BJ (cell line): ENCODE data around the gene GRM2. TPM values are rescaled to one million over a fixed set of nuclear protein-coding genes. Genes with fewer than 3 reads are reported as not detected.

Experiments used
- CTCF ChIA-PET: fragments of 350-600 bp; formaldehyde crosslinking; extraction: SDS; loops from one replicate; lab custom pipeline; 2021; ENCODE audit warnings: antibody characterized with exemption, inconsistent platforms; lab: Yijun Ruan, JAX
- POLR2A ChIA-PET: fragments of 300-600 bp; sonication (Branson Sonifier 250); formaldehyde crosslinking; extraction: SDS; loops from one replicate; lab custom pipeline; 2021; ENCODE audit warnings: antibody characterized with exemption; lab: Charles Lee
- DNase-seq: peaks from one replicate; pipeline ENCODE4 v3.0.0-alpha.2; 2011; ENCODE audit warnings: low read depth
- H3K27me3 ChIP-seq: 2 replicates; pipeline ENCODE4 v1.6.0; 2011; ENCODE audit warnings: low read length; ENCODE audit not compliant: control insufficient read depth, insufficient read depth
- H3K36me3 ChIP-seq: 2 replicates; pipeline ENCODE4 v1.5.1; 2011; ENCODE audit warnings: low read length; ENCODE audit not compliant: control insufficient read depth, insufficient read depth
- H3K4me3 ChIP-seq: 2 replicates; pipeline ENCODE4 v1.5.1; 2011; ENCODE audit warnings: low read depth, mild to moderate bottlenecking, control low read depth, low read length
- polyA plus RNA-seq: library from polyadenylated mRNA; depleted of rRNA; stranded (reverse); fragments of >200 nt; gene quantifications from 2 replicates; pipeline ENCODE4 v1.2.3, GENCODE V29; 2011
- TF ChIP-seq, protein P1 (sequence below): IDR thresholded peaks from 2 replicates; pipeline ENCODE4 v1.5.1; 2011; ENCODE audit warnings: low read depth, mild to moderate bottlenecking, control low read depth, inconsistent platforms, low read length, moderate library complexity; ENCODE audit not compliant: insufficient read depth

The GRM2 gene
- polyA plus RNA-seq, 1 experiment: 0.09 TPM

DNA sequence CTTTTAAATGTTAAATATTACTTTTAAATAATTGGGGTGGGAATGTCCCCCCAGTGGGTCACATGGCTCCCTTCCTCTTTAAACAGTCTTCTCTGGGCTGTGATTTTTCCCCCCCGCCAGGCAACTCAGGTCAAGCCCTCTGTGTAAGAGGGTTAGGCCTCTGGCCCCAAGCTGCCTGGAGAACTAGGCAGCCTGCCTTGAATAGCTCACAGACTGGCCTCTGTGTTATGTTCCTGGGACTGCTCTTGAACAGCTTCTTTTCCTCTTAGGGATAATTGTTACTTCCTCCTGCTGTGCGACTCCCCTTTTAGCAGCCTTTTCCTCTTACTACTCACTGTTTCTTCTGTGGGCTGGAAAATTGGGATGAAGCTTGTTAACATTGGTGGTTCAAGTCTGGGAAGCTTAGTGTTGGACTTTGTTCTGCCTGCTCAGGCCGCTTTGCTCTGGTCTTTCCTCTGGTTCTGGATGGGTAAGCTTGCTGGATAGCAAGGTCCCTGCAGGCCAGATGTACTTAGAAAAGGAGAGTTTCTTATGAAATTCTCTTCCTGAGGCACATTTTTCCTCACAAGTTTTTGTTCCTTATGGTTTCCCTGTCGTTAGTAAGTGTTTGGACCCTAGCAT lies 33.6 kb upstream of the GRM2 start:
- H3K4me3 ChIP-seq: no peak overlapping the region
- ChIA-PET CTCF (interaction anchor here (1.4 to 16.2 kb wide), 4 partner anchors 8 to 284 kb away, joined by 5 to 207 read pairs (median 29); partner anchors contain the start of gene DCAF1), POLR2A (no interaction called here)
- H3K36me3 ChIP-seq: peaks cover 4% of the 10 kb centered on the region
- H3K27me3 ChIP-seq: no peaks in the 10 kb centered on the region
- TF ChIP-seq, protein P1, sequence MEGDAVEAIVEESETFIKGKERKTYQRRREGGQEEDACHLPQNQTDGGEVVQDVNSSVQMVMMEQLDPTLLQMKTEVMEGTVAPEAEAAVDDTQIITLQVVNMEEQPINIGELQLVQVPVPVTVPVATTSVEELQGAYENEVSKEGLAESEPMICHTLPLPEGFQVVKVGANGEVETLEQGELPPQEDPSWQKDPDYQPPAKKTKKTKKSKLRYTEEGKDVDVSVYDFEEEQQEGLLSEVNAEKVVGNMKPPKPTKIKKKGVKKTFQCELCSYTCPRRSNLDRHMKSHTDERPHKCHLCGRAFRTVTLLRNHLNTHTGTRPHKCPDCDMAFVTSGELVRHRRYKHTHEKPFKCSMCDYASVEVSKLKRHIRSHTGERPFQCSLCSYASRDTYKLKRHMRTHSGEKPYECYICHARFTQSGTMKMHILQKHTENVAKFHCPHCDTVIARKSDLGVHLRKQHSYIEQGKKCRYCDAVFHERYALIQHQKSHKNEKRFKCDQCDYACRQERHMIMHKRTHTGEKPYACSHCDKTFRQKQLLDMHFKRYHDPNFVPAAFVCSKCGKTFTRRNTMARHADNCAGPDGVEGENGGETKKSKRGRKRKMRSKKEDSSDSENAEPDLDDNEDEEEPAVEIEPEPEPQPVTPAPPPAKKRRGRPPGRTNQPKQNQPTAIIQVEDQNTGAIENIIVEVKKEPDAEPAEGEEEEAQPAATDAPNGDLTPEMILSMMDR: no peak
- no peak for DNase-seq

DNA sequence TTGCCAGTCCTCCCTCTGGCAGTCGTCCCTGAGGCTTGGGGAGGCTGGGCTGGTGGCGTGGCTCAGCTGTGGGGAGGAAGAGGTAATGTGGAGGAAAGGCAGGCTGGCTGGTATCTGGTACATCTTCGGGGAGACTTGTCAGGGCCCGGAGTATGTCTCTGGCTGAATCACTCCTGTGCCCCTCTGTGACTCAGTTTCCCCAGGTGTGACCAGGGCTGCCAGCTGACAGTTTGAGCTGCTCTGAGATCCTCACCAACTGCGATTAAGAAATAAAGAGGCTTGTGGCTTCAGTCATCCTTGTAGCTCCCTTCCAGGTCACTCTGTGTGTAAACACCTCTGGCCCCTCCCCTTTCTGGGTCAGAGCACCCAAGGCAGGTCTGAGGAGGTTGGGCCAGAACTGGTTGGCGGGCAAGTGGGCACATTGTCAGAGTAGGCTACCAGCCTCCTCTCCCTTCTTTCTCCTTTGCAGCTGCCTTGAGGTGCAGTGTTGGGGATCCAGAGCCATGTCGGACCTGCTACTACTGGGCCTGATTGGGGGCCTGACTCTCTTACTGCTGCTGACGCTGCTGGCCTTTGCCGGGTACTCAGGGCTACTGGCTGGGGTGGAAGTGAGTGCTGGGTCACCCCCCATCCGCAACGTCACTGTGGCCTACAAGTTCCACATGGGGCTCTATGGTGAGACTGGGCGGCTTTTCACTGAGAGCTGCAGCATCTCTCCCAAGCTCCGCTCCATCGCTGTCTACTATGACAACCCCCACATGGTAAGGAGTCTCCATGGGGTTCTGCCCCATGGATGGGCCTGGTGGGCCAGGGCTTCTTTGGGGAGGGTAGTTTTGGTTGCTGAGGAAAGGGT lies 32.8 kb upstream of the GRM2 start:
- H3K36me3 ChIP-seq: peaks cover 4% of the 10 kb centered on the region
- no peak for DNase-seq
- ChIA-PET POLR2A (no interaction called here), CTCF (interaction anchor here (0.5 to 16.2 kb wide), 4 partner anchors 8 to 284 kb away, joined by 3 to 207 read pairs (median 16); partner anchors contain the start of gene DCAF1)
- H3K4me3 ChIP-seq: no peak overlapping the region
- TF ChIP-seq, protein P1: no peak
- no peaks in the 10 kb centered on the region for H3K27me3 ChIP-seq

DNA sequence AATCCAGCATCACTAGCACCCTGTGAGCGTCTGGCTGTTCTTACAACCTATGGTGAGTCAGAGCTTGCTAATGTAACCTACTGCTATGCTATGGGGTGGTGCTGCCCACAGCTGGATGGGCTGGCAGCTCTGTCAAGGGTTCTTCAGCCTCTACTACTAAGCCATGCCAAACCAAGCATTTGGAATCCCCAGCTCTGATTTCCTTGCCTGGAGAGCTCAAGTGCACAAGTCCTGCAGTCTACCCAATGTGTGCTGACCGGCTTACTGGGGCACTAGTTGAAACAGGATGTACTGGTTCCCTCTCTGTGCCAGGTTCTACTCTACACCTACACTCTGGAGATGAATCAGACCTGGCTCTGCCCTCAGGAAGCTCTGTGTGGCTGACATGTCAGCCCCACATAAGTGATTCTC lies 31.7 kb upstream of the GRM2 start:
- TF ChIP-seq, protein P1: no peak
- DNase-seq: no peak
- POLR2A ChIA-PET: no interaction called here
- Histone ChIP-seq H3K4me3 (no peak overlapping the region), H3K27me3 (no peaks in the 10 kb centered on the region), H3K36me3 (peaks cover 4% of the 10 kb centered on the region)
- CTCF ChIA-PET: interaction anchor here (0.9 to 16.2 kb wide), 3 partner anchors 10 to 173 kb away, joined by 3 to 207 read pairs (median 3); partner anchors contain the start of gene DCAF1

DNA sequence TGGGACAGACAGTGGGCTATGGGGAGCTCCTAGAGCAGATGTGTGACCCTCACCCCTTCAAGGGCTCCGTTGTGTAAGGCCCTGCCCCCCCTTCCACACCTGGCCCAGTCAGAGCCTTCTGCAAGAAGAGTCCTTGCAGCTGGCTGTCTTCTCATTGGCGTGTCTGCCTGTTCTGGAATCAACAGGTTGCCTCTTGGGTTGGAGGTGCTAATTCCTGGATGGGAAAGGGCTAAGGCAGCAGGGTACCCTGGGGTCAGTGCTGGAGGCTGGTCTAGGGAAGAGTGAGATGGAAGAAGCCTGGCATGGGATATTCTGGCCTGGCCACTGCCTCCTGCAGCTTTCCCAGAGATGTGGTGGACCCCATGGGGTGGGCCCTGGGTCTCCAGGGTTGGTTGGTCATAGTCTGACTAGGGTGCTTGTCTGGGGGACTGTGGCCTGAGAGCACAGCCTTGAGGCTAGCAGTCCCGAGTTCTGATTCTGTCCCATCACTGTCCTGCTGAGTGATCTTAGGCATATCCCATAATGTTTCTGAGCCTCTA lies 30.7 kb upstream of the GRM2 start:
- ChIA-PET CTCF (interaction anchor here (1.1 to 16.2 kb wide), 2 partner anchors 33 to 174 kb away, joined by 3 to 207 read pairs; partner anchors contain the start of gene DCAF1), POLR2A (no interaction called here)
- H3K36me3 ChIP-seq: peaks cover 4% of the 10 kb centered on the region
- H3K27me3 ChIP-seq: no peaks in the 10 kb centered on the region
- TF ChIP-seq, protein P1: no peak
- DNase-seq: no peak
- no peak overlapping the region for H3K4me3 ChIP-seq

DNA sequence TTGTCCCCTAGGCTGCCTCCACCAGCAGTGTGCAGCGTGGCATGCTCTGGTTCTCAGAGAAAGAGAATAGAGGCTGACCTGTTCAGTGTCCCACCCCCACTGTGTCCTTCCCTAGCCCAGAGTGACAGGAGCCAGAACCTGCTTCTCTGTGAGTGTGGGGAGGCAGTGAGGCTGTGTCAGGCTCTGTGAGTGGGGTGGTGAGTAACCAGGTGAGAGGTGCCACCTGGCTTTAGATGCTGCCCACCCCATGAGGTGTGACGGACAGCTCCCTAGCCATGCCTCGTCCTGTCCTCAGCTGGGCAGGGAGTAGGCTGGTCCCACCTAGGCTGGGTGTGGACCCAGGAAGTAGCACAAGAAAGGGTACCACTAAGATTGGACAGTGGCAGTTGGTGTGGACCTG lies 29.5 kb upstream of the GRM2 start:
- Histone ChIP-seq H3K27me3 (no peaks in the 10 kb centered on the region), H3K4me3 (no peak overlapping the region), H3K36me3 (peaks cover 4% of the 10 kb centered on the region)
- ChIA-PET CTCF (interaction anchor here (1.1 kb wide), 1 partner anchor 12 kb away, joined by 3 read pairs; no protein-coding TSS in a partner anchor), POLR2A (no interaction called here)
- DNase-seq: no peak
- TF ChIP-seq, protein P1: no peak
